Heart right ventricle (tissue), 16 donors: Measurements from ENCODE around the gene RASGRF2. TPM values are rescaled to one million over a fixed set of nuclear protein-coding genes. Genes with fewer than 3 reads are reported as not detected.
A peak's percentile ranks its signal among the peaks of the same experiment; 100 is the strongest.

Source experiments
- ATAC-seq, 8 donors: fragments of 200-7000 bp; cut with Tn5 transposase; one replicate each; pipeline ENCODE4 v1.9.1; 2020; ENCODE audit warnings: mild to moderate bottlenecking in 8 of 8, moderate library complexity in 8 of 8, moderate number of reproducible peaks in 1 of 8
- DNase-seq, 2 donors: peaks; one replicate each; pipeline ENCODE4 v3.0.0-alpha.2; 2020
- H3K27ac ChIP-seq, 10 donors: fragments of 200-600 bp; sonication (generic) in 2 of 10; one replicate each; pipeline versions ENCODE4 v1.5.0 to v1.8.0; 2020 to 2022; ENCODE audit warnings: mild to moderate bottlenecking in 3 of 10
- H3K27me3 ChIP-seq, 7 donors: fragments of 200-600 bp; one replicate each; pipeline ENCODE4 v1.8.0; 2021 to 2022; ENCODE audit warnings: mild to moderate bottlenecking in 2 of 7
- H3K36me3 ChIP-seq, 9 donors: fragments of 200-600 bp; sonication (generic) in 1 of 9; one replicate each; pipeline versions ENCODE4 v1.5.0 to v1.8.0; 2020 to 2022; ENCODE audit warnings: mild to moderate bottlenecking in 2 of 9
- H3K4me1 ChIP-seq, 9 donors: fragments of 200-600 bp; sonication (generic) in 1 of 9; one replicate each; pipeline versions ENCODE4 v1.5.0 to v1.8.0; 2020 to 2022; ENCODE audit warnings: mild to moderate bottlenecking in 4 of 9
- H3K4me3 ChIP-seq, 10 donors: fragments of 200-600 bp; sonication (generic) in 2 of 10; one replicate each; pipeline versions ENCODE4 v1.5.0 to v1.8.0; 2020 to 2022; ENCODE audit warnings: mild to moderate bottlenecking in 7 of 10, moderate library complexity in 2 of 10
- H3K9me3 ChIP-seq, 11 donors: fragments of 200-600 bp in 10 of 11; sonication (generic) in 2 of 11; one replicate each; pipeline versions ENCODE4 v1.5.0 to v1.8.0; 2013 to 2022; ENCODE audit warnings: mild to moderate bottlenecking in 2 of 11, control low read depth in 1 of 11, moderate library complexity in 1 of 11
- CTCF ChIP-seq, 9 donors: fragments of 200-600 bp; sonication (generic) in 2 of 9; IDR thresholded peaks; one replicate each; pipeline versions ENCODE4 v1.5.0 to v1.8.0; 2021 to 2022; ENCODE audit warnings: antibody characterized with exemption in 9 of 9, mild to moderate bottlenecking in 5 of 9, moderate library complexity in 1 of 9
- WGBS, 2 donors: extraction: QIAGEN DNeasy Blood & Tissue Kit; methylation state at CpG; one replicate each; pipeline ENCODE4 v1.1.7; 2013; ENCODE audit warnings: inconsistent platforms in 1 of 2; 5-methylcytosine and 5-hydroxymethylcytosine counted together
- intact Hi-C, 10 donors: fragments of 100-400 bp; cut with DNase I; formaldehyde crosslinking; loops; one replicate each; pipeline versions ENCODE4 v1.11.1 to v1.14.2; 2022
- polyA plus RNA-seq, 2 donors: library from polyadenylated mRNA; stranded (reverse); fragments of 200-250 nt; gene quantifications; one replicate each; pipeline ENCODE4 v1.2.3, GENCODE V29; 2013
- total RNA-seq, 10 donors: library from RNA; stranded (reverse); fragmentation: NEBNext Ultra II Directional in 3 of 10; extraction: Animal tissue kit (Norgen Biotek cat#: 25700) in 3 of 10; gene quantifications; one replicate each; pipeline versions ENCODE4 v1.2.1 to v1.2.4, GENCODE V29; 2021 to 2023
- donor health status: Arrhythmogenic right ventricular cardiomyopathy.
- donor health status: ischemic (EF 13 %, LVEDD 7.1; RV severe dilation, severe dysfunction).
- donor health status: healthy with polysubstance abuse.
- donor health status: DM: no; HTN: yes; CAD: no.
- donor health status: DM: no; HTN: no; CAD: no.
- donor health status: ischemic (EF 25% LVEDD 6.9; RV normal size, moderate dysfunction).
- donor health status: ischemic (EF 25% LVEDD 5.7; RV mildly dilated, moderate dysfunction).
- donor health status: healthy.
- donor health status: DM: yes; HTN: yes; CAD: no.
- donor health status: Ischemic cardiomyopathy.
- donor health status: ischemic (EF 35%, LVEDD 5.7; RV mildly dilated, moderate dysfunction).
- donor health status: nonischemic (EF 11% LVEDD 7.7; RV severe dilation, severe dysfunction).
- donor health status: DM: yes; HTN: yes; CAD: no.
- donor health status: PGD.
- donor health status: ischemic (EF 29% LVEDD 5.4; RV normal size, mild dysfunction).
- donor health status: nonischemic (EF 23%, LVEDD 6.1; RV moderate dilation, normal function).

Gene RASGRF2
- total and polyA plus RNA-seq, 12 donors: 2.9 to 13.4 (median 6.8) TPM

- ATAC-seq: no peak
- peaks cover 0 to 54% (median 7%) of the 10 kb centered on the region in 9 donors for H3K4me1 ChIP-seq
- intact Hi-C loops: no loop called here
- H3K9me3 ChIP-seq: no peaks in the 10 kb centered on the region
- 87 to 92% methylated on average over 1 of the region's 1 CpG for WGBS, 2 donors
- no peak for DNase-seq
- no peaks in the 10 kb centered on the region for H3K27me3 ChIP-seq
- no peaks in the 10 kb centered on the region for H3K36me3 ChIP-seq
- no peak for TF ChIP-seq CTCF (IDR thresholded peaks at IDR 0.05)
- H3K4me3 ChIP-seq: no peak overlapping the region
- no peak overlapping the region for H3K27ac ChIP-seq
These were observed 30.8 kb downstream of the RASGRF2 start for GRCh38 chr5:80990971-80991370.

GRCh38 chr5:80995908-80996307 lies 35.7 kb downstream of the RASGRF2 start:
- Histone ChIP-seq H3K4me3 (no peak overlapping the region), H3K9me3 (no peaks in the 10 kb centered on the region), H3K27me3 (no peaks in the 10 kb centered on the region), H3K36me3 (no peaks in the 10 kb centered on the region), H3K27ac (no peak overlapping the region), H3K4me1 (peaks cover 0 to 13% (median 5%) of the 10 kb centered on the region in 9 donors)
- intact Hi-C loops: no loop called here
- 90 to 94% methylated on average over 2 of the region's 2 CpGs for WGBS, 2 donors
- DNase-seq (no peak), ATAC-seq (no peak)
- TF ChIP-seq CTCF (IDR thresholded peaks at IDR 0.05): no peak

- TF ChIP-seq CTCF (IDR thresholded peaks at IDR 0.05): no peak
- WGBS, 2 donors: 54 to 58% methylated on average over 5 of the region's 5 CpGs
- Histone ChIP-seq H3K4me3 (no peak overlapping the region), H3K36me3 (no peaks in the 10 kb centered on the region), H3K4me1 (peaks cover 0 to 18% (median 3%) of the 10 kb centered on the region in 9 donors), H3K9me3 (no peaks in the 10 kb centered on the region), H3K27ac (peak overlapping the region in 1 of 10 donors; percentile 5), H3K27me3 (no peaks in the 10 kb centered on the region)
- intact Hi-C loops: no loop called here
- DNase-seq (no peak), ATAC-seq (no peak)
These were observed 38.4 kb downstream of the RASGRF2 start for GRCh38 chr5:80998590-80998979.

DNA sequence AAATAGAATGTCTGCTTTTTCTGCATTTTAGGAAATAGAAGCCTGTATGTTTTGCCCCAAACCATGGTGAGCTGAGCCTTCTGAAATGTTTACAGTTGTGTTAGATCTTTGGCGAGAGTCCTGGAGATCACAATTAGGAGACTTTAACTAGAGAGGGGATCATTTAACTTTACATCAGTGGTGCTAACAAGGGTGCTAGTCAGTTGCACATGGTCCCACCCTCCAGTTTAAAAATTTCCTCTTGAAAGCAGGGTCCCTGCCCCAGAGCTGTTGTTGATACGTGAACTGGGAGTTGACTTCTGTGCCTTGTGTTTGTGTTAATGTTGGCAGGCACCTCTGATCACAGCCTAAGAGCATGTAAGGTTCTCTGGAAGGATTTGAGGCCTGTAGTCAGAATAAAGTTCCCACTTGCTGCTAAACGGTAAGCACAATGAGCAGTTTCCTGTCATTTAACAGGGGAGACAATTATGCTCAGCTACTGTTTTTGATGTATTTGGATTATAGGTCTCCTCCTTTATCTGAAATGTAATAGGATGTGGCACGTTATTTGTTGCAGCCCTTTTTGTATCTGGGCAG lies 43.7 kb downstream of the RASGRF2 start:
- H3K27me3 ChIP-seq: no peaks in the 10 kb centered on the region
- H3K4me3 ChIP-seq: no peak overlapping the region
- DNase-seq (no peak), ATAC-seq (peak in 6 of 8 donors; percentile 36 to 78 (median 70))
- no peaks in the 10 kb centered on the region for H3K36me3 ChIP-seq
- no peak for TF ChIP-seq CTCF (IDR thresholded peaks at IDR 0.05)
- intact Hi-C loops: loop anchor here in 2 of 10 donors (2.0 to 5.0 kb wide), 2 partner anchors 17 to 42 kb away; partner anchors contain the start of gene RASGRF2 (in 1 of the 2)
- peaks cover 0 to 49% (median 16%) of the 10 kb centered on the region in 9 donors for H3K4me1 ChIP-seq
- H3K9me3 ChIP-seq: no peaks in the 10 kb centered on the region
- peak overlapping the region; percentile 29 to 80 (median 58) for H3K27ac ChIP-seq
- 57 to 66% methylated on average over 4 of the region's 4 CpGs for WGBS, 2 donors
